ENCODE results near the gene PCNP.
"Not testable (repeated sequence)": the region's sequence is repeated elsewhere in the genome, so short reads cannot be mapped to it uniquely, and the experiment has no call there.

- TF ChIP-seq CTCF (IDR thresholded peaks at IDR 0.05; ENCODE audit: borderline replicate concordance, extremely low read depth, low read length, poor library complexity, severe bottlenecking); EZH2 (IDR thresholded peaks at IDR 0.05; ENCODE audit: borderline replicate concordance, low read depth, low read length, severe bottlenecking): not testable (repeated sequence)
Measured at GRCh38 chr3:101613014-101613413, 39.0 kb downstream of the PCNP start.

Data from DND-41 (cell line).